Ectodermal cell (in vitro differentiated cells): ENCODE measurements around the gene DRC1.

Experiments
- H3K27ac ChIP-seq: 2 replicates; pipeline ENCODE4 v1.7.0; 2013; ENCODE audit warnings: mild to moderate bottlenecking, low read depth, low read length; ENCODE audit not compliant: insufficient read depth, poor library complexity, severe bottlenecking
- H3K27me3 ChIP-seq: 2 replicates; pipeline ENCODE4 v1.7.0; 2013; ENCODE audit warnings: mild to moderate bottlenecking, low read length; ENCODE audit not compliant: insufficient read depth, control insufficient read depth, poor library complexity, severe bottlenecking
- H3K36me3 ChIP-seq: one replicate; pipeline ENCODE4 v1.7.0; 2013; ENCODE audit warnings: low read length; ENCODE audit not compliant: control insufficient read depth, insufficient read depth
- H3K4me1 ChIP-seq: one replicate; pipeline ENCODE4 v1.7.0; 2013; ENCODE audit warnings: low read length; ENCODE audit not compliant: control insufficient read depth, insufficient read depth
- H3K4me3 ChIP-seq: 2 replicates; pipeline ENCODE4 v1.7.0; 2013; ENCODE audit warnings: low read depth, low read length, control low read depth; ENCODE audit not compliant: insufficient read depth
- H3K9me3 ChIP-seq: 2 replicates; pipeline ENCODE4 v1.7.0; 2013; ENCODE audit warnings: mild to moderate bottlenecking, low read length, moderate library complexity; ENCODE audit not compliant: control insufficient read depth
- WGBS, 2 experiments: methylation state at CpG; one replicate each; pipeline ENCODE4 v1.1.7; 2013; ENCODE audit warnings: missing lambda C conversion rate in 2 of 2; 5-methylcytosine and 5-hydroxymethylcytosine counted together

DRC1 gene

DNA sequence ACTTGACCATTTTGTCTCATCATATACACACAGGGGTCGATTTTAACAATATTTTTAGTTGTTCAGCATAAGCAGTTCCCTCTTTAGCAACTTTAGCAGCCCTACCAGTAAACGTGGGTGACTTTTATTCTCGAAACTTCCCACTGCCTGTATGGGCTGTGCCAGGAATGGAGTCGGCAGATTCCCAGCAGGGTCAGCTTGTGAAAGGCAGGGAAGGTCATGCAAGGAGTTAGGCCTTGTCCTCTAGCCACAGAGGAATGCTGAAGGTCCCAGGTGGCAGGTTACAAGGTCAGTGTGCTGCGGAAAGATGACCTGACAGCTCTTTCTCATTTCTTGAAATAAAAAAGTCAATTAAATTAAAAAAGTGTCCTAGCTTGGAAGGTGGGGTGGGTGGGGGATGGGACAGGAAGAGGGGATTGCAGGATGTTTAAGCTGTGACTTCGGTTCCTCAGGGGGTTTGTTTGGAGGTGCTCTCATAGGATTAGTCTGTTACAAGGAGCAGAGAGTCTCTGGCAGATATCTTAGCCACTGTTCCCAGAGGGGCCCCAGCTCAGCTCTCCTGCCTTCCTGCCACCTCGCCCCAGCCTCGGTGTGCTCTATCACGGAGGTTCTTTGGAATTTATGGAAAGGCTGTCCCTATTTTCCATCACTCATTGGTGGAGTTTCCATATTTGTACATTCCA, 21.4 kb downstream of the DRC1 start:
- WGBS, 2 experiments = 73 to 75% methylated on average over 9 of the region's 9 CpGs
- no peaks in the 10 kb centered on the region for H3K4me1 ChIP-seq

DNA sequence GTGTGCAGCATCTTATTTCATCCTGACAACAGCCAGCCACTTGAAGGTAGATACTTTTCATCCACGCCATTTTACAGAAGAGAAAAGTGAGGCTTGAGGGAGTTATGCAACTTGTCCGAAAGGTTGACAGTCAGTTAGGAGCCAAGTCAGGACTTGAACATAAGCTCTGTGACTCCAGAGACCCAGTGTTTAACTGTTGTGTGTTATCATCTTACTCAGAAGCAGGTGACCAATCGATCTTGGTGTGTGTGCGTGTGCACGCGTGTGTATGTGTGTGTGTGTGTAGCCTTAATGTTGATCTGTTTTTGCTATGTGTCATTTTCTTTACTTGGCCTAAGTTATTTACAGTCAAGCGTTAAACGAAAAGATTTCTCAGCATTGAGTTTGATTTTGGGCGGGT, 22.0 kb downstream of the DRC1 start:
- H3K4me1 ChIP-seq = no peaks in the 10 kb centered on the region
- no peak overlapping the region for H3K27ac ChIP-seq
- no peaks in the 10 kb centered on the region for H3K27me3 ChIP-seq
- H3K4me3 ChIP-seq = no peak overlapping the region
- no peaks in the 10 kb centered on the region for H3K36me3 ChIP-seq
- no peaks in the 10 kb centered on the region for H3K9me3 ChIP-seq
- WGBS, 2 experiments = 84 to 86% methylated on average over 9 of the region's 9 CpGs

More for the DNA sequence above, 21.4 kb downstream of the DRC1 start:
- Histone ChIP-seq H3K9me3 (no peaks in the 10 kb centered on the region), H3K4me3 (no peak overlapping the region), H3K36me3 (no peaks in the 10 kb centered on the region), H3K27ac (no peak overlapping the region), H3K27me3 (no peaks in the 10 kb centered on the region)

DNA sequence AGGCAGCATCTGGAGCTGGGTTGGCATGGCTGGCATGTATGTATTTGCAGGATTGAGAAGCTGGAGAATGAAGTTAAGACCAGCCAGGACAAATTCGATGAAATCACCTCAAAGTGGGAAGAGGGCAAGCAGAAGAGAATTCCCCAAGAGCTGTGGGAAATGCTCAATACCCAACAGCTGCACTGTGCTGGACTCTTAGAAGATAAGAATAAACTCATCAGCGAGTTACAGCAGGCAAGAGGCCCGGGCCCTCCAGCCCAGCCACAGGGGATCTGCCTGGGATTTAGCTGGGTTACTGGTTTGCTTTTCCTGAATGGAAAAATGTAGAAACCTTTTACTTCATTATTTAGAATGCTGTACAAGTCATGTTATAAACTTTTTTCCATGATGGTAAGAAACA, 22.5 kb downstream of the DRC1 start:
- Histone ChIP-seq H3K9me3 (no peaks in the 10 kb centered on the region), H3K4me1 (no peaks in the 10 kb centered on the region), H3K36me3 (no peaks in the 10 kb centered on the region), H3K4me3 (no peak overlapping the region), H3K27me3 (no peaks in the 10 kb centered on the region), H3K27ac (no peak overlapping the region)
- 94 to 97% methylated on average over 3 of the region's 3 CpGs for WGBS, 2 experiments

DNA sequence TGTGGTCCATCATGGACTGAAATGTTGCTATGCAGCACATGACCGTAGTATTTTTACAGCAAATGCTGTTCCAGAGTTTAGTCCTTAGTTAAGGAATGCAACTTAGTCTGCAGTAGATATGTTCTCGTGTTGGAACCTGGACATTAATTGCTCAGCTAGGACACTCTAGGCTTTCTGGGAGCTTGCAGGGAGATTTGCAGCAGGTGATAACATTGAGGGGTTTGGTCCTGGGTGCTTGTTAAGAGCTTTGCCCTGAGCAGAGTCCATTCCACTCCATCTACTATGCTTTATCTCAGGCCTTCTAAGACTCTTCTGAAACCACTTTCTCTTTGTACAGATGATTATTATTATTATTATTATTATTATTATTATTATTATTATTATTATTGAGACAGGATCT, 27.1 kb downstream of the DRC1 start:
- 91 to 93% methylated on average over 2 of the region's 2 CpGs for WGBS, 2 experiments
- Histone ChIP-seq H3K27me3 (no peaks in the 10 kb centered on the region), H3K36me3 (no peaks in the 10 kb centered on the region), H3K27ac (no peak overlapping the region), H3K4me3 (no peak overlapping the region), H3K9me3 (no peaks in the 10 kb centered on the region), H3K4me1 (no peaks in the 10 kb centered on the region)

DNA sequence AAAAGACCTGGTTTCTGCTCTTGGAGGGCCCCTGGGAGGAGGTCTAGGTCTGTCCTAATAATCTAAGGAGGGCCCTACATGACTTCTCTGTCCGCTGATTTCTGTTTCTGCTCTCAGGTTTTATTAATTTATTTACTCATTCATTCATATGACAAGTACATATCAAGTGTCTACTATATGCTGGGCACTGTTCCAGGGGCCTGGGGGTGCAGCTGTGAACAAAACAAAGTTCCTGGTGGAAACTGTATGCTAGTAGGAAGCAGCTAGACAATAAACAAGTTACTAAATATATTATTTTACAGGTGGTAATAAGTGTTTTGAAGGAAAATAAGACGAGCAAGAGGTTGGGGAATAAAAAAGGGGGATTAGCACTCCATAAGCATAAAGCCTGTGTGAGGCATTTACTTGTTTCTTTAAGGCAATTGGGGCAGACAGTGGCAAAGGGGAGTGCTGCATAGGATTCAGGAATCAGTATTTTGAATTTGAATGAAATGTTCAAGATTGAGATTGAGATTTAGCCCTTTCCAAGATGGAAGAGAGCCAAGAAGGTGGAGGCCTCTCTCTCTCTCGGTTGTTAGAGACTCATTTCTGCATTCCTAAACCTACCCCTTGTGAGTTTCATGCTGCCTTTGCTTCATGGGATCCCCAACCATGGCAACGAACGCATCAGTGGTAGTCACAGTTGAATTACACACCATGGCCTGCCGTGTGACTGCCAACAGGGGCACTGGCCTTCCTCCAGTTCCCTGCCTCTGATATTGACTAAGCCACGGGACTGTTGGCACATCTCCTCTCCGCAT, 28.3 kb downstream of the DRC1 start:
- Histone ChIP-seq H3K27me3 (no peaks in the 10 kb centered on the region), H3K27ac (no peak overlapping the region), H3K36me3 (no peaks in the 10 kb centered on the region), H3K4me3 (no peak overlapping the region), H3K9me3 (no peaks in the 10 kb centered on the region), H3K4me1 (no peaks in the 10 kb centered on the region)
- WGBS, 2 experiments = 90 to 92% methylated on average over 8 of the region's 8 CpGs

DNA sequence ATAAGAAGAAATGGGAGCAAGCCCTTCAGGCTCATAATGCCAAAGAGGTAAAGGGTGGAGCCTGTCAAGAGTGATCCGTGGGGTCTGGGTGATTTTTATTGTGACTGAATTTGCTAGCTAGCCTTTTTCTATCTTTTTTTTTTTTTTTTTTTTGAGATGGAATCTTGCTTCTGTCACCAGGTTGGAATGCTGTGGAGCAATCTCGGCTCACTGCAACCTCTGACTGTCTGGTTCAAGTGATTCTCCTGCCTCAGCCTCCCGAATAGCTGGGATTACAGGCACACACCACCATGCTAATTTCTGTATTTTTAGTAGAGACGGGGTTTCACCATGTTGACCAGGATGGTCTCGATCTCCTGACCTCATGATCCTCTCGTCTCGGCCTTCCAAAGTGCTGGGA, 29.1 kb downstream of the DRC1 start:
- 92 to 94% methylated on average over 7 of the region's 7 CpGs for WGBS, 2 experiments

DNA sequence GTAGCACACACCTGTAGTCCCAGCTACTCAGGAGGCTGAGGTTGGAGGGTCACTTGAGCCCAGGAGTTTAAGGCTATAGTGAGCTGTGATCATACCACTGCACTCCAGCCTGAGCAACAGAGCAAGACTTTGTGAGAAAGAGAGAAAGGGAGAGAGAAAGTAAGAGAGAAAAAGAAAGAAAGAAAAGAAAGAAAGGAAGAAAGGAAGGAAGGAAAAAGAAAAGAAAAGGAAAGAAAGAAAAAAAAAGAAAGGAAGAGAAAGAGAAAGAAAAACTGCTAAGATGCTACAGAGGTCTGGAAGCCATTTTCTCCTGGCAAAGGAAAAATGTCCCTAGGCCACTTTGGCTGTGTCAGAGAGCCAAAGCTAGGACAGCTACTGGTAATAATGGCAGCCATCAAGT, 30.6 kb downstream of the DRC1 start:
- no peak overlapping the region for H3K27ac ChIP-seq

More for the DNA sequence above, 29.1 kb downstream of the DRC1 start:
- Histone ChIP-seq H3K27me3 (no peaks in the 10 kb centered on the region), H3K36me3 (no peaks in the 10 kb centered on the region), H3K4me3 (no peak overlapping the region), H3K4me1 (no peaks in the 10 kb centered on the region), H3K9me3 (no peaks in the 10 kb centered on the region), H3K27ac (no peak overlapping the region)

DNA sequence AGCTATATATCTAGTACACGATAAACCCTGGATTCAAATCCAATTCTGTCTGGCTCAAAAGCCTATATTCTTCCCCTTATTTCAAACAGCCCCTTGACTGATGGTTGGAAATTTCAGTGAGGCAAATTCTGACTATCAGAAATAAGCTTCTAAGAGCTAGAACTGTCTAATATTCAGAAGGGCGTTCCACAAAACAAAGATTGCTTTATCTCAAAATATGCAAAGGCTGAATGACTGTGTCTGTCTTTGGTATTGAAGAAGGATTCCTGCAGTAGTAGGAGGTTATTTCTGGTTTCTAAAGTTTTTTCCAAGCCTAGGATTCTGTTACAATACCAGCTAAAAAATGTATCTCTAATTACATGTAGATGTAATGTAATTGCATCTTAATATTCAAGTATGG, 31.1 kb downstream of the DRC1 start:
- Histone ChIP-seq H3K4me3 (no peak overlapping the region), H3K36me3 (no peaks in the 10 kb centered on the region), H3K27ac (no peak overlapping the region), H3K9me3 (no peaks in the 10 kb centered on the region), H3K4me1 (no peaks in the 10 kb centered on the region), H3K27me3 (no peaks in the 10 kb centered on the region)
- WGBS, 2 experiments = 50 to 53% methylated on average over 2 of the region's 2 CpGs

More for the DNA sequence above, 30.6 kb downstream of the DRC1 start:
- no peaks in the 10 kb centered on the region for H3K27me3 ChIP-seq
- no peak overlapping the region for H3K4me3 ChIP-seq
- no peaks in the 10 kb centered on the region for H3K4me1 ChIP-seq
- no peaks in the 10 kb centered on the region for H3K36me3 ChIP-seq
- H3K9me3 ChIP-seq = no peaks in the 10 kb centered on the region

DNA sequence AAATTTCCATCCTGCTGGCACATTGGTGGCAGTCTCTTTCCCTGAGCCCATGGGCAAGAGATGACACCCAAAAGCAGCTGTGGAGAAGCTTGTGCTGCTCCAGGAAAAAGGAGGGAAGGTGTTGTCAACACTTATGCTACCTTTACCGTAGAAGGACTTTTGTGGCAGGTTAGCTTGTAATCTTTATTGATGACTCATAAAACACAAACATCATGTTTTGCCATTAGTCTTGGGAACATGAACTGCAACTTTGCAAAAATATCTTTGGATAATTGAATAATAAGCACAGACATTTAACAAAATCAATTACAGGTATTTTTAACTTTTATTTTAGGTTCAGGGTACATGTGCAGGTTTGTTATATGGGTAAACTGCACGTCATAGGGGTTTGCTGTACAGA, 33.4 kb downstream of the DRC1 start:
- H3K36me3 ChIP-seq = no peaks in the 10 kb centered on the region
- H3K9me3 ChIP-seq = no peaks in the 10 kb centered on the region
- H3K27me3 ChIP-seq = no peaks in the 10 kb centered on the region
- no peak overlapping the region for H3K4me3 ChIP-seq
- WGBS, 2 experiments = 94 to 100% methylated on average over 2 of the region's 2 CpGs
- no peak overlapping the region for H3K27ac ChIP-seq
- H3K4me1 ChIP-seq = no peaks in the 10 kb centered on the region

DNA sequence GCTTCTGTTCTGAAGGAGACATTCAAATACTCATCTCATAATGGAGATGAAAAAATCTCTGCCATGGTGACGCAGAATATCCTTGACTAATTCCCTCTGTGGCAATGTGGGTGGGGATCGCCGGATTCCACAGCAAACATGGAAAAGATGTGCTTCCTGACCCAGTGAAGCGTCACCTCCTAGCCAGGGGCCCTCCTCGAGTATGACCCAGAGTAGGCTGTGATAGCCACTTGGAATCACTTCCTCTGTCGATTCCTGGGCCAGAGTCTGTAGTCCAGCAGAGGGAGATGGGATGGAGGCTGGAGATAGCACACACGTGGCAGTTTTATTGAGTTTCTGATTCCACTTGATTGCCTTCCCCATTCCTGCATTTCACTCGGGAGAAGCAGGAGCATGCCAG, 36.8 kb downstream of the DRC1 start:
- Histone ChIP-seq H3K27ac (no peak overlapping the region), H3K9me3 (no peaks in the 10 kb centered on the region), H3K27me3 (no peaks in the 10 kb centered on the region), H3K4me1 (no peaks in the 10 kb centered on the region), H3K36me3 (no peaks in the 10 kb centered on the region), H3K4me3 (no peak overlapping the region)
- 81 to 86% methylated on average over 8 of the region's 8 CpGs for WGBS, 2 experiments
